HL-60 (cell line): ENCODE measurements around the gene DYSF.

Source experiments
- DNase-seq, 2 experiments: peaks; one replicate each; pipeline ENCODE4 v3.0.0-alpha.2; 2010 to 2020; ENCODE audit warnings: low read depth in 1 of 2, low spot score in 1 of 2
- H3K27ac ChIP-seq: fragments of 250-450 bp; sonication (Bioruptor Pico); replicated peaks from 2 replicates; pipeline ENCODE4 v1.5.1; 2020; ENCODE audit warnings: mild to moderate bottlenecking, moderate library complexity
- H3K27me3 ChIP-seq: fragments of 250-450 bp; sonication (Bioruptor Pico); 2 replicates; pipeline ENCODE4 v1.5.1; 2021; ENCODE audit warnings: mild to moderate bottlenecking, moderate library complexity; ENCODE audit not compliant: insufficient read depth, poor library complexity, severe bottlenecking
- H3K4me3 ChIP-seq: replicated peaks from 2 replicates; pipeline ENCODE4 v1.5.1; 2011; ENCODE audit warnings: mild to moderate bottlenecking, control low read depth, low read length; ENCODE audit not compliant: insufficient read depth
- GABPA ChIP-seq: IDR thresholded peaks from 2 replicates; pipeline ENCODE4 v1.6.1; 2012; ENCODE audit warnings: low read depth
- POLR2AphosphoS5 ChIP-seq: IDR thresholded peaks from 2 replicates; pipeline ENCODE4 v1.6.1; 2012; ENCODE audit warnings: low read depth
- SPI1 ChIP-seq: IDR thresholded peaks from 2 replicates; pipeline ENCODE4 v1.6.1; 2012; ENCODE audit warnings: low read depth, mild to moderate bottlenecking, borderline replicate concordance
- TF ChIP-seq, protein P1 (sequence below): IDR thresholded peaks from one replicate; pipeline ENCODE4 v1.5.1; 2011; ENCODE audit warnings: low read length, control low read depth, inconsistent platforms; ENCODE audit not compliant: insufficient read depth
- TF ChIP-seq, protein P2 (sequence below): IDR thresholded peaks from 2 replicates; pipeline ENCODE4 v1.6.1; 2012; ENCODE audit warnings: low read depth; ENCODE audit not compliant: insufficient replicate concordance

Gene DYSF

DNA sequence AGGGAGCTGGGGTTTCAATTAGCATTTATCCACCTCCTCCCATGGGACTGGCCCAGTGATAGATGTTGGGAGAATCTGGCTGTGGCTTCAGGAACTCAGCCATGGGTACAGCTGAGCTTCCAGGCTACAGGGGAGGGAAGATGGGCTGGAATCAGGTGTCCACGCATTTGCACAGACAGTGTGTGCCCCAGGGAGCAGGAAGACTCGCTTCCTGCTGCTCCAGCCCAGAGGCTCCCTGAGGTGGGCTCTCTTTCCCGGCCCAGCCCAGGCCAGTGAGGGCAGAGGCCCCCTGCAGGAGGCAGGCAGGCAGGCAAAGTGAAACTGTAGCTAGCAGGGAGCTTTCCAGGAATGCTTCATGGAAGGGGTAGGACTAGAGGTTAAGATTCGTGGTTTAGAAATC, 28.7 kb downstream of the DYSF start:
- TF ChIP-seq, protein P1, sequence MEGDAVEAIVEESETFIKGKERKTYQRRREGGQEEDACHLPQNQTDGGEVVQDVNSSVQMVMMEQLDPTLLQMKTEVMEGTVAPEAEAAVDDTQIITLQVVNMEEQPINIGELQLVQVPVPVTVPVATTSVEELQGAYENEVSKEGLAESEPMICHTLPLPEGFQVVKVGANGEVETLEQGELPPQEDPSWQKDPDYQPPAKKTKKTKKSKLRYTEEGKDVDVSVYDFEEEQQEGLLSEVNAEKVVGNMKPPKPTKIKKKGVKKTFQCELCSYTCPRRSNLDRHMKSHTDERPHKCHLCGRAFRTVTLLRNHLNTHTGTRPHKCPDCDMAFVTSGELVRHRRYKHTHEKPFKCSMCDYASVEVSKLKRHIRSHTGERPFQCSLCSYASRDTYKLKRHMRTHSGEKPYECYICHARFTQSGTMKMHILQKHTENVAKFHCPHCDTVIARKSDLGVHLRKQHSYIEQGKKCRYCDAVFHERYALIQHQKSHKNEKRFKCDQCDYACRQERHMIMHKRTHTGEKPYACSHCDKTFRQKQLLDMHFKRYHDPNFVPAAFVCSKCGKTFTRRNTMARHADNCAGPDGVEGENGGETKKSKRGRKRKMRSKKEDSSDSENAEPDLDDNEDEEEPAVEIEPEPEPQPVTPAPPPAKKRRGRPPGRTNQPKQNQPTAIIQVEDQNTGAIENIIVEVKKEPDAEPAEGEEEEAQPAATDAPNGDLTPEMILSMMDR: no peak
- TF ChIP-seq POLR2AphosphoS5 (no peak), SPI1 (no peak), GABPA (no peak)
- TF ChIP-seq, protein P2, sequence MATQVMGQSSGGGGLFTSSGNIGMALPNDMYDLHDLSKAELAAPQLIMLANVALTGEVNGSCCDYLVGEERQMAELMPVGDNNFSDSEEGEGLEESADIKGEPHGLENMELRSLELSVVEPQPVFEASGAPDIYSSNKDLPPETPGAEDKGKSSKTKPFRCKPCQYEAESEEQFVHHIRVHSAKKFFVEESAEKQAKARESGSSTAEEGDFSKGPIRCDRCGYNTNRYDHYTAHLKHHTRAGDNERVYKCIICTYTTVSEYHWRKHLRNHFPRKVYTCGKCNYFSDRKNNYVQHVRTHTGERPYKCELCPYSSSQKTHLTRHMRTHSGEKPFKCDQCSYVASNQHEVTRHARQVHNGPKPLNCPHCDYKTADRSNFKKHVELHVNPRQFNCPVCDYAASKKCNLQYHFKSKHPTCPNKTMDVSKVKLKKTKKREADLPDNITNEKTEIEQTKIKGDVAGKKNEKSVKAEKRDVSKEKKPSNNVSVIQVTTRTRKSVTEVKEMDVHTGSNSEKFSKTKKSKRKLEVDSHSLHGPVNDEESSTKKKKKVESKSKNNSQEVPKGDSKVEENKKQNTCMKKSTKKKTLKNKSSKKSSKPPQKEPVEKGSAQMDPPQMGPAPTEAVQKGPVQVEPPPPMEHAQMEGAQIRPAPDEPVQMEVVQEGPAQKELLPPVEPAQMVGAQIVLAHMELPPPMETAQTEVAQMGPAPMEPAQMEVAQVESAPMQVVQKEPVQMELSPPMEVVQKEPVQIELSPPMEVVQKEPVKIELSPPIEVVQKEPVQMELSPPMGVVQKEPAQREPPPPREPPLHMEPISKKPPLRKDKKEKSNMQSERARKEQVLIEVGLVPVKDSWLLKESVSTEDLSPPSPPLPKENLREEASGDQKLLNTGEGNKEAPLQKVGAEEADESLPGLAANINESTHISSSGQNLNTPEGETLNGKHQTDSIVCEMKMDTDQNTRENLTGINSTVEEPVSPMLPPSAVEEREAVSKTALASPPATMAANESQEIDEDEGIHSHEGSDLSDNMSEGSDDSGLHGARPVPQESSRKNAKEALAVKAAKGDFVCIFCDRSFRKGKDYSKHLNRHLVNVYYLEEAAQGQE: no peak
- Histone ChIP-seq H3K4me3 (no peak overlapping the region), H3K27ac (no peak overlapping the region), H3K27me3 (no peaks in the 10 kb centered on the region)
- DNase-seq: no peak

DNA sequence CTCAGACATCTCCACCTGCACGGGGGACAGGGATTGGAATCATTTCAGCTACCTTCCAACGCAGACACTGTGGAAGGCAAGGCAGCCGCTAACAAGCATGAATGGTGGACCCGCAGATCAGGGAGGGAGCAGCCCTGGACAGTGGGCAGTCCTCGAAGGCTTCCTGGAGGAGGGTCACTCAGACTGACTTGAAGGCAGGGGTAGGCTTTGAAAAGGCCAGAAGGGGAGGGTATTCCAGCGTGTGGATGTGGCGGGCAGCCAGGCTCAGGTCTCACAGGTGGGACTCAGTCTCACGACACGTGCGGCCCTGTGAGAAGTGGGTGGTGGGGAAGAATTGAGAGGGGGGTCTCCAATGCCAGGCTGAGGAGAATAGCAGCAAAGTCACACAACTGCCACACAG, 29.9 kb downstream of the DYSF start:
- TF ChIP-seq, protein P2: no peak
- TF ChIP-seq GABPA: no peak
- no peak for DNase-seq
- no peak overlapping the region for H3K4me3 ChIP-seq
- H3K27me3 ChIP-seq: no peaks in the 10 kb centered on the region
- H3K27ac ChIP-seq: no peak overlapping the region

DNA sequence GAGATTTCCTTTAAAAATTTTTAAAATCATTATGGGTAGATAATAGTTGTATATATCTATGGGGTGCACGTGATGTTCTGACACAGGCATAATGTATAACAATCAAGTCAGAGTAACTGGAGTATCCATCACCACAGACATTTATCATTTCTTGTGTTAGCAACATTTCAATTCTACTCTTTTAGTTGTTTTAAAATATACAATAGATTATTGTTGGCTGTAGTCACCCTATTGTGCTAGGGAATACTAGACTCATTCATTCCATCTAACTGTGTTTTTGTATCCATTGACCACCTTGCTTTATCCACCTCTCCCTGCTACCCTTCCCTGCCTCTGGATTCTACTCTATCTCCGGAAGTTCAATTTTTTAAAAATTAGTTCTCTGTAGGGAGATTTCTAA, 31.0 kb downstream of the DYSF start:
- TF ChIP-seq, protein P2: no peak
- TF ChIP-seq, protein P1: no peak
- TF ChIP-seq SPI1 (no peak), GABPA (no peak), POLR2AphosphoS5 (no peak)
- Histone ChIP-seq H3K4me3 (no peak overlapping the region), H3K27ac (no peak overlapping the region), H3K27me3 (no peaks in the 10 kb centered on the region)
- no peak for DNase-seq
